GM18951 (cell line): ENCODE measurements around the gene KLC4.

Source experiments
- POLR2A ChIP-seq: IDR thresholded peaks from 4 replicates; pipeline ENCODE4 v1.6.1; 2011; ENCODE audit warnings: mild to moderate bottlenecking; ENCODE audit not compliant: insufficient read length, insufficient read depth; ENCODE audit errors: extremely low read depth
- in situ Hi-C: fragments of 300-500 bp; cut with MboI; formaldehyde crosslinking; loops from one replicate; pipeline ENCODE4 v1.12.0; 2022; ENCODE audit warnings: low sequenced_read_pairs, mixed read lengths, inconsistent platforms; ENCODE audit not compliant: unreplicated experiment

KLC4 gene

GRCh38 chr6:43086022-43086658 is 26.7 kb downstream of the KLC4 start:
- TF ChIP-seq POLR2A = no peak
- in situ Hi-C loops = no loop called here

- TF ChIP-seq POLR2A = no peak
- in situ Hi-C loops = no loop called here
Observed at GRCh38 chr6:43088654-43089056, 29.2 kb downstream of the KLC4 start.

- in situ Hi-C loops = no loop called here
- no peak for TF ChIP-seq POLR2A
Observed at GRCh38 chr6:43089467-43089866, 30.0 kb downstream of the KLC4 start.

- TF ChIP-seq POLR2A = no peak
- in situ Hi-C loops = no loop called here
Observed at GRCh38 chr6:43089874-43090558, 30.6 kb downstream of the KLC4 start.

GRCh38 chr6:43090559-43090956 is 31.1 kb downstream of the KLC4 start:
- TF ChIP-seq POLR2A = no peak
- in situ Hi-C loops = no loop called here

GRCh38 chr6:43091020-43091419 is 31.6 kb downstream of the KLC4 start:
- no peak for TF ChIP-seq POLR2A
- in situ Hi-C loops = no loop called here

- in situ Hi-C loops = no loop called here
- no peak for TF ChIP-seq POLR2A
Observed at GRCh38 chr6:43091436-43091991, 32.1 kb downstream of the KLC4 start.

- in situ Hi-C loops = no loop called here
- no peak for TF ChIP-seq POLR2A
Observed at GRCh38 chr6:43092635-43093034, 33.2 kb downstream of the KLC4 start.

GRCh38 chr6:43093436-43094289 is 34.2 kb downstream of the KLC4 start:
- TF ChIP-seq POLR2A = no peak
- in situ Hi-C loops = no loop called here

GRCh38 chr6:43095939-43096338 is 36.5 kb downstream of the KLC4 start:
- TF ChIP-seq POLR2A = no peak
- in situ Hi-C loops = no loop called here

GRCh38 chr6:43096451-43097097 is 37.1 kb downstream of the KLC4 start:
- TF ChIP-seq POLR2A = peak; percentile 30
- in situ Hi-C loops = no loop called here

- TF ChIP-seq POLR2A = no peak
- in situ Hi-C loops = no loop called here
Observed at GRCh38 chr6:43097098-43097489, 37.7 kb downstream of the KLC4 start.

GRCh38 chr6:43097502-43097901 is 38.1 kb downstream of the KLC4 start:
- in situ Hi-C loops = no loop called here
- TF ChIP-seq POLR2A = no peak

- TF ChIP-seq POLR2A = no peak
- in situ Hi-C loops = no loop called here
Observed at GRCh38 chr6:43101497-43101896, 42.1 kb downstream of the KLC4 start.
